ENCODE data around the gene MSANTD3.

The MSANTD3 gene

DNA sequence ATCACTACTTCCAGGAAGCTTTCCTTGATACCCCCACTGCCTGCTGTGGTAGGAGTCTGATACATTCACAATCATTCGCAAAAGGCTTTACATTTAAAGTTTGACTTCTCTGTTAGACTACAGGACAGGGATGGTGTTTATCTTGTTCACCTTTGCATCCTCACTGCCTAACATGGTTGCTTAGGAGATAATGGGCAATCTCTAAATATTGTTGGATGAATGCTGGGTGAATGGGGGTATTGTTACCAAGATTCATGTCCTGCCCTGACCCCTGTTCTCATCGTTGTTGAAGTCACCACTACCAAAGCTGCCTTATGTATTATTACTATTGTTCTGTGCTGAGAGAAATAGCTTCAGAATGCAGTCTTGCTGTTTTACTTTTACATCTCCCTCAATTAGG is 38.3 kb downstream of the MSANTD3 start:
- in situ Hi-C loops (cut with HindIII; ENCODE audit: low sequenced_read_pairs): no loop called here

GRCh38 chr9:100465761-100466160 is 38.8 kb downstream of the MSANTD3 start:
- in situ Hi-C loops (cut with HindIII; ENCODE audit: low sequenced_read_pairs): no loop called here

- in situ Hi-C loops (cut with HindIII; ENCODE audit: low sequenced_read_pairs): no loop called here
These were observed 39.4 kb downstream of the MSANTD3 start for GRCh38 chr9:100466171-100466828.

GRCh38 chr9:100466829-100467221 is 39.9 kb downstream of the MSANTD3 start:
- in situ Hi-C loops (cut with HindIII; ENCODE audit: low sequenced_read_pairs): no loop called here

DNA sequence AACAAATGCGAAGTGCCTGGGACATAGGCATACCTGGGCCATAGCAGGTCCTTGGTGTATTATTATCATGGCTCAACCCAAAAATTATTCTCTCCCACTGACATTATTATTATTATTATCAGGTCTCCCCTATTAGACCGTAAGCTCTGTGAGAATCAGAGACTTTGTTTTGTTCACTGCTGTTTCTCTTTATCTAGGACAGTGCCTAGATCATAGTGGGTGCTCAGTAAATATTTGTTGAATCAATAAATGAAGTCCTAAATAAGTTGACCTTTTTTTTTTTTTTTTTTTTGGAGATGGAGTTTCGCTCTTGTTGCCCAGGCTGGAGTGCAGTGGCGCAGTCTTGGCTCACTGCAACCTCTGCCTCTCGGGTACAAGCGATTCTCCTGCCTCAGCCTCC is 41.1 kb downstream of the MSANTD3 start:
- in situ Hi-C loops (cut with HindIII; ENCODE audit: low sequenced_read_pairs): no loop called here

- in situ Hi-C loops (cut with HindIII; ENCODE audit: low sequenced_read_pairs): no loop called here
These were observed 45.3 kb downstream of the MSANTD3 start for GRCh38 chr9:100472268-100472667.

DNA sequence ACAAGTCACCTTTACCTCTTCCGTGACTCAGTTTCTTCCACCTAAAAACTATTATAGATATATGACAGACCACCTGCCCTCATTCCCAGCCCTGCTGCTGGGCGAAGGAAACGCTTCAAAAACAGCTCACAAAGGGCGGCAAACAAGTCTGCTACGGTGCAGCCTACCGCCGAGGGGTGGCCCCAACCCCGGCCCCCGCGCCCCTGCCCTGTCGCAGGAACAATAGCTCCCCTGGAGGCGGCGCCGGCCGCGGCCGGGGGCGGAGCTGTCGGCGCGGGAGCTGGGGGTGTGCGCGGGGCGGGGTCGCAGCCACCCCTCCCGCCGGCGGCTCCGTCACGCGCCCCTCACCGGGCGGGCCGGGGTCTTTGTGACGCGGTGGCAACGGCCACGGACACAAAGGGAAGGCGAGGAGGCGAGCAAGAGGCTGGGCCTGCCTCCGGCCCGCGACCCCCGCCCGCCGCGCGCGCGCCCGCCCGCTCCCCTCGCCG is 45.9 kb downstream of the MSANTD3 start, which contains the start of gene TMEFF1:
TSS of gene TMEFF1 (plus strand) at position 362 of the 488 bp plus-strand sequence. CDS start 396 bp downstream, outside the sequence.
- in situ Hi-C loops (cut with HindIII; ENCODE audit: low sequenced_read_pairs): no loop called here

DNA sequence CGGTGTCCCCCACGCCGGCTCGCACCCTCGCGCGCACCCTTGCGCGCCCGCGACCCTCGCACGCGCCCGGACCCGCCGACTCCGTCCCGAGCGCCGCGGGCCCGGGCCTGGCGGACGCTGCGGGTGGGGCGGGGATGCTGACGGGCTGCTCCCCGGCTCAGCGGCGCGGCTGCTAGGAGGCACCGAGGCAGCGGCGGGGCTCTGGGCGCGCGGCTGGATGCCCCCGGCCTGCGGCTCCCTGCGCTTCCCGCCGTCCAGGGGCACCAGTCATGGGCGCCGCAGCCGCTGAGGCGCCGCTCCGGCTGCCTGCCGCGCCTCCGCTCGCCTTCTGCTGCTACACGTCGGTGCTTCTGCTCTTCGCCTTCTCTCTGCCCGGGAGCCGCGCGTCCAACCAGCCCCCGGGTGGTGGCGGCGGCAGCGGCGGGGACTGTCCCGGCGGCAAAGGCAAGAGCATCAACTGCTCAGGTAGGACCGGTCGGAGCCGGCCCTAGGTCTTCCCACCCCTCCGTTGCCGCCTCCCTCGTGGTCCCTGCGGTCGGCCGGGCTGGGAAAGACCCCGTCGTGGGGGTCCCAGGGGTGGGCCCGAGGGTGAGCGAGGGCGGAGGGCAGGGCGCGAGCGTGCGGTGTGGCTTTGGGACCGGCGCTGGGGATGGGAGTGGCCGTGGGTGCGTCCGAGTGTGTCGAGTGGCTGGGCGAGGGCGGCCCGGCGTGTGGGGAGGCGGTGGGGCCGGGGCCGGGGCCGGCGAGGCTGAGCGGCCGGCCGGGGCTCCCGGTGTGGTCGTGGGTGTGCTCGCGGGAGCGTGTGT is 46.5 kb downstream of the MSANTD3 start:
- in situ Hi-C loops (cut with HindIII; ENCODE audit: low sequenced_read_pairs): no loop called here

DNA sequence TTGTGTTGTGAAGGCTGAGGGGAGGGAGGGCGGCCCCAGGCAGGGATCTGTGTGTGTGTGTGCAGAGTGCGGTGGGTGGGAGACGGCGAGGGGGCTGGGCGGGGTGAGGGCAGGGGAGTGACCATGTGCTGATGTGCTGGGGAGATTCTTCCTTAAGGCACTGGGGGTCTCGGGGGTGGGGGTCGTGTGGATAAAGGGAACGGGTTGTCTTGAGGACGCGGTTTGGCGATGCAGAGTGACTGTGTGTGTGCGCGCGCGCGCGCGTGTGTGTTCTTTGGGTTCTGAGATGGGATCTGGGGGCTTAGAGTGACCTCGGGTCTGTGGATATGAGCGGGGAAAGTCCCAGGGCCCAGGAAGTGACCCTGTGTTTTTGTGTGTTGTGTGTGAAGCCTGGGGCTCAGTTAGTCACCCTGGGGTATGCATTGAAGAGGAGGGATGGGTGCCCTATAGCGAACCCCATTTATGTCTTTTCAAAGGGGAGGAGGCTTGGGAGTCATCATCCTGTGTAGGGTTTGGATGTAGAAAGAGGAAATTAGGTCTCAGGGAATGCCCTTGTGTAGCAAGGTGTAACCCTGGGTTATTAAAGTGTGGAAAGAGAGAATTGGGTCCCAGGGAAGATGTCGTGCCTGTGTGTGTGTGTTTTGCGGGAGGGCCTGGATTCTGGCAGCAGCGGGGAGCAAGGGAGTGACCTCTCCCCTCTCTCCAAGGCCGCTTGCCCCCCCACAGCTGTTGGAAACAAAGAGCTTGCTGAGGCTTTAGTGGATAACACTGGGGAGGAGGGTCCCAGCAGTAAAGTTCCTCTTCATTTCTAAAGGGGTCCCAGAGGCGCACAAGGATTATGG is 47.4 kb downstream of the MSANTD3 start:
- in situ Hi-C loops (cut with HindIII; ENCODE audit: low sequenced_read_pairs): no loop called here

DNA sequence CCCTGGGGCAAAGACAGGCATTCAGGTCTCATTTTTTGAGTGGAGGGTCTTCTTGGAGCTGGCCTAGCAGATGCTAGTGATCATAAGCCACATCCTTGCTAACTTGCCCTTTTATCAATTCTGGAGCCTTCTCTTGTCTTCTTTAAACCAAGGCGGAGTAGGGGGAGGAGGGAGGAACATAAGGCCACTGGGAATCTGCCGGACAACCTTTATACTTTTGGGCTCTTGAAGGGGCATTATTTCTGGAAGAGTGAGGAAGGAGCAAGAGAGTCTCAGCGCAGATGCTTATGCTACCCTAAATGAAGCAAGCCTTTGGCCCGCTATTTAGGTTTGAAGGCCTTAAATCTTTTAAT is 48.0 kb downstream of the MSANTD3 start:
- in situ Hi-C loops (cut with HindIII; ENCODE audit: low sequenced_read_pairs): no loop called here

GRCh38 chr9:100477241-100477640 is 50.3 kb downstream of the MSANTD3 start:
- in situ Hi-C loops (cut with HindIII; ENCODE audit: low sequenced_read_pairs): no loop called here

DNA sequence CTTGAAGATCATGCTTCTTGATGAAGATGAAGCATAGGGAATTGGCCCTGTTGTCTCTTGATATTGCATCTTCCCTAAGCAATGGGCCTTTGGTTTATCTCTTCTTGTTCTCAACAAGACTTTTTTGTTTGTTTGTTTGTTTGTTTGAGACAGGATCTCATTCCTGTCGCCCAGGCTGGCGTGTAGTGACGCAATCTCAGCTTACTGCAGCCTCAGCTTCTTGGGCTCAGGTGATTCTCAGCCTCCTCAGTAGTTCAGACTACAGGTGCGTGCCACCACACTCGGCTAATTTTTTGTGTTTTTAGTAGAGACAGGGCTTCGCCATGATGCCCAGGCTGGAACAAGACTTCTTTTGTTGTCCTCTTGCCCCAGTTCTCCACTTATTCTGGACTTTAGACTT is 51.2 kb downstream of the MSANTD3 start:
- in situ Hi-C loops (cut with HindIII; ENCODE audit: low sequenced_read_pairs): no loop called here

DNA sequence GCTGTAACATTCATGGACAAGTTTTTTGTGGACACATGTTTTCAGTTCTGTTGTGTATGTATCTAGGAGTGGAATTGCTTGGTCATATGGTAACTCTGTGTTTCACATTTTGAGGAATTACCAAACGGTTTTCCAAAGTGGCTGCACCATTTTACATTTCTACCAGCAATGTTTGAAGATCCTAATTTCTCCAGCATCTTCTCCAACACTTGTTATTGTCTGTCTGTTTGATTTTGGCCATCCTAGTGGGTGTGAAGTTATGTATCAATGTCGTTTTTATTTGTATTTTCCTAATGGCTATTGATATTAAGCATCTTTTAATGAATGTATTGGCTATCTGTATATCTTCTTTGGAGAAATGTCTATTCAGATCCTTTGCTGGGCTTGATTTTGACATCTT is 52.9 kb downstream of the MSANTD3 start:
- in situ Hi-C loops (cut with HindIII; ENCODE audit: low sequenced_read_pairs): no loop called here

DNA sequence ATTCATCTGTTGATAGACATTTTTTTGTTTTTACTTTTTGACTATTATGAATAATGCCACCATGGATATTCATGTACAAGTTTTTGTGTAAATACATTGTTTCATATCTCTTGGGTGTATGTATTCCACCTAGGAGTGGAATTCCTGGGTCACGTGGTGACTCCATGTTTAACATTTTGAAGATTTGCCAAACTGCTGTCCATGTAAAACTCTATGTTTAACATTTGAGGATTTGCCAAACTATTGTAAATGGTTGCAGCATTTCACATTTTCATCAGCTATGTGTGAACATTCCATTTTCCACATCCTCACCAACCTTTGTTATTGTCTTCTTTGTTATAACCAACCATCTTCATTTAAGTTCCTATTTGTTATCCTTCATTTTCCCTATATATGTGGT is 58.3 kb downstream of the MSANTD3 start:
- in situ Hi-C loops (cut with HindIII; ENCODE audit: low sequenced_read_pairs): no loop called here

GRCh38 chr9:100486479-100487176 is 59.7 kb downstream of the MSANTD3 start:
- in situ Hi-C loops (cut with HindIII; ENCODE audit: low sequenced_read_pairs): no loop called here

- in situ Hi-C loops (cut with HindIII; ENCODE audit: low sequenced_read_pairs): no loop called here
These were observed 61.2 kb downstream of the MSANTD3 start for GRCh38 chr9:100488177-100488576.

- in situ Hi-C loops (cut with HindIII; ENCODE audit: low sequenced_read_pairs): no loop called here
These were observed 62.9 kb downstream of the MSANTD3 start for GRCh38 chr9:100489836-100490235.

DNA sequence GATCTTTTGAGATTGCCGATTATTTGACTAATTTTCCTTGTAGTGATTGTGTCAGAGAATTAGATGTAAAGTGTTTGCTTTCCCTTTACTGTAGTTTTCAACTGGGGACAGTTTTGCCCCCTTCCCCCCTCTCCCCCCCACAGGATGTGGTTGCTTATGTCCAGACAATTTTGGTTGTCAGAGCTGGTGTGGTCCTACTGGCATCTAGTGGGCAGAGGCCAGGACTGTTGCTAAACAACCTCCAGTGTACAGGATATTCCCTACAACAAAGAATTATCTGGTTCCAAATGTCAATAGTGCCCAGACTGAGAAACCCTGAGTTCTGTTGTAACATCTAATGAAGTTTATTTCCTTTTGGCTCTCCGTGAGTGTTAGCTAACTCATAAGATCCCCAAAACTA is 66.0 kb downstream of the MSANTD3 start:
- in situ Hi-C loops (cut with HindIII; ENCODE audit: low sequenced_read_pairs): no loop called here

DNA sequence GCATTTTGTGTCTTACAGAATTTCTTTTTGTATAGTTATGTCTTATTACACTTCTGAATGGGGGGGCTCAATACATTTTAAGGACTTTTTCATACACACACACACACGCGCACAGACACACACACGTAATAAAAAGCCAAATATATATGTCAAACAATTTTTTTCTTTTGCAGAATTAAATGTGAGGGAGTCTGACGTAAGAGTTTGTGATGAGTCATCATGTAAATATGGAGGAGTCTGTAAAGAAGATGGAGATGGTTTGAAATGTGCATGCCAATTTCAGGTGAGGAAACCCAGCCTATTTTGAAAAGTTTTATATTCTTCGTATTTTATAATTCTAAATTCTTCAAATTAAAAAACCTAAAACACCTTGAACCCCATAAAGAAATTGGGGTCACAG is 71.6 kb downstream of the MSANTD3 start:
- in situ Hi-C loops (cut with HindIII; ENCODE audit: low sequenced_read_pairs): no loop called here

DNA sequence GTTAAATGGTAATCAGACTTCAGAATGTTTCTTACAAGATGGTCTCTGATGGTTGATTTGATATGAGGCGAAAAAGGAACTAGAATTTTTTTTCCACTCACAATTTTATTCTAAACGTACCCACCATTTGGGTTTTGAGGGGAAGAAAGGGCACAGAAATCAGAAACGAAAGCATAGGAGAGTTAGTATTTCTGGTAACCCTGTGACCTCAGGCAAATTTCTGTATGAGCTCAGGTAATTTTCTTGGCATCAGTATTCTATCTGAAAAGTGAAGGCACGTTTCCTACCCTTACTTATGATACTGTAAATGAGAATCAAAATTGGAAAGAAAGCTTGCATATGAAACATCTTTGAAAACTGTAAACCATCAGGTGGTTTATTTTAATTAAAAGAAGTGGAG is 72.5 kb downstream of the MSANTD3 start:
- in situ Hi-C loops (cut with HindIII; ENCODE audit: low sequenced_read_pairs): no loop called here

DNA sequence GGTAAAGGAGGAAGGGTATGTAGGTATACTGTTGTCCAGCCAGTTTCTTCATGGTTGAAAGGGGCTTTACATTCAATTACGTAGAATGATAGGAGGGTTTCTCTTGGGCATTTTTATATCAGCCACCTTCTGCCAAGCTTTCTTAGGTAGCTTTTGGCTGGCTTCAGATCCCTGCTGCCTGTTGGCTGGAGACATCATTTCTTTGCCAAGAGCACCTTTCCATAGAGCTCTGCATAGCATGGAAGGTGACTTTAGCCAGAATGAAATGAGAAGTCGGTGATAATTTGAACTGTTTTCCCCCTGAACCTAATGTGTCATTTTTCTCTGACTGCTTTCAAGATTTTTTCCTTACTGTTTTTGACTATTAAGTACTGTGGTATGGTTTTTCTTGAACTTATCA is 72.9 kb downstream of the MSANTD3 start:
- in situ Hi-C loops (cut with HindIII; ENCODE audit: low sequenced_read_pairs): loop anchor here (5.0 kb wide), 1 partner anchor 47 kb away; no protein-coding TSS in a partner anchor
